BJ (cell line): ENCODE data around the gene ABCB11. TPM values are rescaled to one million over a fixed set of nuclear protein-coding genes. Genes with fewer than 3 reads are reported as not detected.

Experiments used
- CTCF ChIA-PET: fragments of 350-600 bp; formaldehyde crosslinking; extraction: SDS; loops from one replicate; lab custom pipeline; 2021; ENCODE audit warnings: antibody characterized with exemption, inconsistent platforms; lab: Yijun Ruan, JAX
- POLR2A ChIA-PET: fragments of 300-600 bp; sonication (Branson Sonifier 250); formaldehyde crosslinking; extraction: SDS; loops from one replicate; lab custom pipeline; 2021; ENCODE audit warnings: antibody characterized with exemption; lab: Charles Lee
- DNase-seq: peaks from one replicate; pipeline ENCODE4 v3.0.0-alpha.2; 2011; ENCODE audit warnings: low read depth
- H3K27me3 ChIP-seq: 2 replicates; pipeline ENCODE4 v1.6.0; 2011; ENCODE audit warnings: low read length; ENCODE audit not compliant: control insufficient read depth, insufficient read depth
- H3K36me3 ChIP-seq: 2 replicates; pipeline ENCODE4 v1.5.1; 2011; ENCODE audit warnings: low read length; ENCODE audit not compliant: control insufficient read depth, insufficient read depth
- H3K4me3 ChIP-seq: 2 replicates; pipeline ENCODE4 v1.5.1; 2011; ENCODE audit warnings: low read depth, mild to moderate bottlenecking, control low read depth, low read length
- CTCF ChIP-seq: IDR thresholded peaks from 2 replicates; pipeline ENCODE4 v1.5.1; 2011; ENCODE audit warnings: low read depth, mild to moderate bottlenecking, control low read depth, inconsistent platforms, low read length, moderate library complexity; ENCODE audit not compliant: insufficient read depth
- polyA minus RNA-seq: library from RNA; depleted of rRNA, polyadenylated mRNA; stranded (reverse); fragments of >200 nt; gene quantifications from 2 replicates; pipeline ENCODE4 v1.2.3, GENCODE V29; 2011; rRNA and poly(A)+ RNA removed
- polyA plus RNA-seq: library from polyadenylated mRNA; depleted of rRNA; stranded (reverse); fragments of >200 nt; gene quantifications from 2 replicates; pipeline ENCODE4 v1.2.3, GENCODE V29; 2011; rRNA removed

ABCB11 gene
- polyA plus RNA-seq (not detected in 2 replicates), polyA minus RNA-seq (not detected in 2 replicates)

- H3K36me3 ChIP-seq = no peaks in the 10 kb centered on the region
- DNase-seq = no peak
- ChIA-PET POLR2A (no interaction called here), CTCF (no interaction called here)
- no peak within 1 kb of the TSS for H3K4me3 ChIP-seq
- H3K27me3 ChIP-seq = no peaks in the 10 kb centered on the region
- TF ChIP-seq CTCF = no peak
Measured at GRCh38 chr2:169031202-169031601, at the start of gene ABCB11. Gene ABCB11 (minus strand): TSS chr2:169031324. CDS start chr2:169018125, 13,199 bp downstream.

GRCh38 chr2:169080250-169081069, 49.3 kb upstream of the ABCB11 start:
- ChIA-PET POLR2A (no interaction called here), CTCF (no interaction called here)
- no peaks in the 10 kb centered on the region for H3K36me3 ChIP-seq
- no peak for TF ChIP-seq CTCF
- no peak overlapping the region for H3K4me3 ChIP-seq
- H3K27me3 ChIP-seq = no peaks in the 10 kb centered on the region
- no peak for DNase-seq

- ChIA-PET POLR2A (no interaction called here), CTCF (no interaction called here)
- no peak for TF ChIP-seq CTCF
- DNase-seq = no peak
- Histone ChIP-seq H3K4me3 (no peak overlapping the region), H3K36me3 (no peaks in the 10 kb centered on the region), H3K27me3 (no peaks in the 10 kb centered on the region)
Measured at GRCh38 chr2:169077674-169078240, 46.6 kb upstream of the ABCB11 start.

- no peaks in the 10 kb centered on the region for H3K36me3 ChIP-seq
- no peak for DNase-seq
- CTCF ChIA-PET = no interaction called here
- H3K27me3 ChIP-seq = no peaks in the 10 kb centered on the region
- no peak for TF ChIP-seq CTCF
- H3K4me3 ChIP-seq = no peak overlapping the region
- POLR2A ChIA-PET = no interaction called here
Measured at GRCh38 chr2:169073963-169074751, 43.0 kb upstream of the ABCB11 start.

- no peaks in the 10 kb centered on the region for H3K36me3 ChIP-seq
- ChIA-PET CTCF (no interaction called here), POLR2A (no interaction called here)
- no peak overlapping the region for H3K4me3 ChIP-seq
- DNase-seq = no peak
- TF ChIP-seq CTCF = no peak
- H3K27me3 ChIP-seq = no peaks in the 10 kb centered on the region
Measured at GRCh38 chr2:169073211-169073962, 42.3 kb upstream of the ABCB11 start.
